ENCODE measurements around the gene CHRNB2. TPM values are rescaled to one million over a fixed set of nuclear protein-coding genes. Genes with fewer than 3 reads are reported as not detected.

The CHRNB2 gene
- total RNA-seq, 6 experiments from 2014 or later, result 0.05 to 0.09 (median 0.07) TPM; not detected in 1

GRCh38 chr1:154553056-154554030, 14.2 kb upstream of the CHRNB2 start:
- peak overlapping the region; percentile 38; the same call in 1 of the 2 replicates for H3K27ac Mint-ChIP-seq
- H3K27me3 Mint-ChIP-seq (ENCODE audit: insufficient read depth), result peaks cover 1% of the 10 kb centered on the region; the same call in 1 of the 2 replicates
- no peak for TF ChIP-seq CTCF (IDR thresholded peaks at IDR 0.05)
- peaks cover 38% of the 10 kb centered on the region for H3K4me1 Mint-ChIP-seq (ENCODE audit: low read depth)
- peaks cover 63% of the 10 kb centered on the region for H3K36me3 Mint-ChIP-seq (ENCODE audit: low read depth)
- no peak for DNase-seq
- H3K9me3 Mint-ChIP-seq, result no peaks in the 10 kb centered on the region
- no peak overlapping the region for H3K4me3 Mint-ChIP-seq

DNA sequence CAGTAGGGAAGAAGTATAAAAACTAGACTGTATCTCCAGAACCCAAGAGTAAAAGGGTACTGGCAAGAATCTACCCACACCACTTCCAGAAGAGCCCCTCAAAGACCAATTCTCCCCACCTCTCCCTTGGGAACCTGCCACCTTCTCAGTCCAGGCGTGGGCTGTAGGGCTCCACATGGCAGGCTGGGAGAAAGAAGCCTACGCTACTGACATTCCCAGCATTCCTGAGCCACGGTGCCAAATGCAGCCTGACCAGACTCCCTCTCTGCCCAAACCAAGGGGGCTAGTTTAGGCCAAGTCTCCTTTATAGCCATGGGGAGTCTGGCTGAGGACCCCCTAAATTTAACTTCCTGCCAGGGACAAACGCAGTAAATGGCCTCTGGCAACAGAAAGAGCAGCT, 11.2 kb upstream of the CHRNB2 start:
- Mint-ChIP-seq H3K27ac (peak overlapping the region; percentile 53), H3K4me3 (peak overlapping the region; percentile 94), H3K9me3 (no peaks in the 10 kb centered on the region), H3K36me3 (ENCODE audit: low read depth) (peaks cover 49% of the 10 kb centered on the region), H3K27me3 (ENCODE audit: insufficient read depth) (no peaks in the 10 kb centered on the region), H3K4me1 (ENCODE audit: low read depth) (peaks cover 39% of the 10 kb centered on the region)
- no peak for TF ChIP-seq CTCF (IDR thresholded peaks at IDR 0.05)
- peak; percentile 18 for DNase-seq

DNA sequence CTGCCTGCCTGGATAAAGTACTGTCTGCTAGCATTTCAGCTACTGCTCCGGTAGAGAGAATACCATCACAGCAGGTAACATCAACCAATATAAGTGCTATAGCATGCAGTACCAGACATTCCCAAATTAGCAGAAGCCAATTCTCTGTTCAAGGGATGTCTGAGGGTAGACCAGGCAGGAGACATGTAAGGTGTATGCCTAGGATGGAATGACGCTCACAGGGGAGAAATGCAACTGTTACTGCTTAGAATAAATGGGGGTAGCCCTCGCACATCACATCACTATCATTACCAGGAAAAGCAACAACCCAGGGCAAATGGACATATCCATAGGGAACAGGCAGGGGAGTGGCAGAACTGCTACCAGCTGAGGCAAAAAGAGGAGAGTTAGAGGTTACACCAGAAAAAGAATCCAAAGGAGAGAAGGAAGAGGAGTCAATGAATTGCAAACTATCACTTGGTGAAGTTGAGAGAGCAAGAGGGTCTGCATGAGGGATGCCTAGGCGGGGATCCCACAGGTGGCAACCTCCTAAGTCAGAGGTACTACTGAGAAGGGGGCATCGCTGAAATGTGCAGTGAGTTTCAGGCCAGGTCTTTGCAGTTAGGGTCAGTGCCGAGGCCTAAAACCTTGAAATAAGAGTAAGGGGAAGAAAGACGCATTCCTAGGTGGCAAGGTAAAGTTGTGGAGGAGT, 10.2 kb upstream of the CHRNB2 start:
- Mint-ChIP-seq H3K36me3 (ENCODE audit: low read depth) (peaks cover 46% of the 10 kb centered on the region), H3K4me1 (ENCODE audit: low read depth) (peaks cover 39% of the 10 kb centered on the region), H3K27ac (peak overlapping the region; percentile 87), H3K27me3 (ENCODE audit: insufficient read depth) (no peaks in the 10 kb centered on the region), H3K4me3 (peak overlapping the region; percentile 94), H3K9me3 (no peaks in the 10 kb centered on the region)
- no peak for DNase-seq
- TF ChIP-seq CTCF (IDR thresholded peaks at IDR 0.05), result no peak

DNA sequence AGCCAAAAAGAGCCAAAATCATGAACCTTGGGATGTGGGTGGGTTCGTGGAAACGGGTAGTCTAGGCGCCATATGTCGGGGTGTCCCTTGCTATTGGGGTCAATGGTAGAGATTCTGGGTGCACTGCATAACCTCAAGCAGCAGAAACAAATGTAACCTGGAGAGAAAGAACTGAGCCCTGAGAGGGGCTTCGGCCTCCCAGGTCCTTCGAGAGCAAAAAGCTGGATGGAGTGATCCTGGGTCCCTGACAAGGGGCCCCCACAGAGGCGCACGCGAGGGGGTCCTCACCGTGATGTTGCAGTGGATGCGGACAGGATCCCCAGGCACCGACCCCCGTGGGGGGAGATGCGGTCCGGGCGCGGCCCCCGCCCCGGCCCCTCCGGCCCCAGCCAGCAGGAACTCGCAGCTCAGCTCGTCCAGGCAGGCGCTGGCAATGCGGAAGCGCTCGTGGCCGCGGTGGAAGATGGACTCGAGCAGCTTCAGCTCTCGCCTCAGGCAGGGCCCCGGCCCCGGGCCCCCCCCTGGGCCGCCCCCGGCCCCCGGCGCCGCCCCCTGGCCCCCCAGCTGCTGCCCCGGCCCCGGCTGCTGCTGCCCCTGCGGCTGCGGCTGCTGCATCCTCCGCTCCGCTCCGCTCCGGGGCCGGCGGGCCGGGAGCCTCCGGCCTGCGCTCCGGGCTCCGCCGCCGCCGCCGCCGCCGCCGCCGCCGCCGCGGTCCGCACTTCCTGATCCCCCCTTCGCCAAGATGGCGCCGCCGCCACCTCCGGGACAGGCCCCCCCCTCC, 9.4 kb upstream of the CHRNB2 start, which contains the start of gene UBE2Q1:
Gene UBE2Q1 (minus strand): TSS at position 724 of the 781 bp plus-strand sequence. CDS start 109 bp downstream, at position 615.
- H3K4me1 Mint-ChIP-seq (ENCODE audit: low read depth), result peaks cover 36% of the 10 kb centered on the region
- peaks cover 39% of the 10 kb centered on the region for H3K36me3 Mint-ChIP-seq (ENCODE audit: low read depth)
- no peak for DNase-seq
- TF ChIP-seq CTCF (IDR thresholded peaks at IDR 0.05), result no peak
- peak within 1 kb of the TSS; percentile 98 for H3K27ac Mint-ChIP-seq
- 0 out of 2 replicates have a peak, but pooled peaks cover 1% of the 10 kb centered on the region for H3K27me3 Mint-ChIP-seq (ENCODE audit: insufficient read depth)
- H3K9me3 Mint-ChIP-seq, result no peaks in the 10 kb centered on the region
- H3K4me3 Mint-ChIP-seq, result peak within 1 kb of the TSS; percentile 96
